HG03354 (cell line): ENCODE measurements around the gene CDK2AP2.
A peak's percentile ranks its signal among the peaks of the same experiment; 100 is the strongest.
"Not testable (repeated sequence)": the region's sequence is repeated elsewhere in the genome, so short reads cannot be mapped to it uniquely, and the experiment has no call there.

Experiments used
- ATAC-seq: cut with Tn5 transposase; IDR thresholded peaks from one replicate; pipeline ENCODE4 v1.9.1; 2021; ENCODE audit warnings: mild to moderate bottlenecking; ENCODE audit not compliant: unreplicated experiment, poor library complexity, severe bottlenecking

CDK2AP2 gene, protein sequence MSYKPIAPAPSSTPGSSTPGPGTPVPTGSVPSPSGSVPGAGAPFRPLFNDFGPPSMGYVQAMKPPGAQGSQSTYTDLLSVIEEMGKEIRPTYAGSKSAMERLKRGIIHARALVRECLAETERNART

GRCh38 chr11:67507864-67508485 is at the start of gene CDK2AP2:
CDK2AP2 (minus strand) TSS chr11:67508162; CDS start chr11:67508082, 80 bp downstream.
- peak; percentile 76 for ATAC-seq

- ATAC-seq: no peak
Observed at GRCh38 chr11:67556244-67556643, 48.3 kb upstream of the CDK2AP2 start.

- not testable (repeated sequence) for ATAC-seq
Observed at GRCh38 chr11:67551697-67552096, 43.7 kb upstream of the CDK2AP2 start.

GRCh38 chr11:67551127-67551526 is 43.2 kb upstream of the CDK2AP2 start:
- ATAC-seq: no peak

GRCh38 chr11:67548555-67549110 is 40.7 kb upstream of the CDK2AP2 start:
- no peak for ATAC-seq

- not testable (repeated sequence) for ATAC-seq
Observed at GRCh38 chr11:67548112-67548511, 40.1 kb upstream of the CDK2AP2 start.

DNA sequence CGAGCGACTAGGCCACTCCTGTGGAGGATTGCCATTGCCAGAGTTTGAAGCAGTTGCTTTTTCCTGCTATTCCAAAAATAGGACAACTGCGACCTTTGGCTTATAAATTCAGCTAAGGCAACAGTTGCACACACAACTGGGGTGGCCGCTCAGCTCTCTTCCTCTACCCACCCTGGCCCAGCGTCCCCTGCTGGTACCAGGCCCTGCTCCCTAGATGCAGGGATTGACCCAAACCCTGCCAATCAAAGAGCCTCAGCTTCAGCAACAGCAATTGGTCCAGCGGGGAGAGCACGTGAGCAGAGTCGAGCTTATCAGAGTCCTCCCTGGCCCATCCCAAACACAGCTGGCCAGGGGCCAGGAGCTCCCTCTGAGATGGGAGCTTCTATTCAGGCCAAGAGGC is 37.3 kb upstream of the CDK2AP2 start:
- ATAC-seq: no peak

DNA sequence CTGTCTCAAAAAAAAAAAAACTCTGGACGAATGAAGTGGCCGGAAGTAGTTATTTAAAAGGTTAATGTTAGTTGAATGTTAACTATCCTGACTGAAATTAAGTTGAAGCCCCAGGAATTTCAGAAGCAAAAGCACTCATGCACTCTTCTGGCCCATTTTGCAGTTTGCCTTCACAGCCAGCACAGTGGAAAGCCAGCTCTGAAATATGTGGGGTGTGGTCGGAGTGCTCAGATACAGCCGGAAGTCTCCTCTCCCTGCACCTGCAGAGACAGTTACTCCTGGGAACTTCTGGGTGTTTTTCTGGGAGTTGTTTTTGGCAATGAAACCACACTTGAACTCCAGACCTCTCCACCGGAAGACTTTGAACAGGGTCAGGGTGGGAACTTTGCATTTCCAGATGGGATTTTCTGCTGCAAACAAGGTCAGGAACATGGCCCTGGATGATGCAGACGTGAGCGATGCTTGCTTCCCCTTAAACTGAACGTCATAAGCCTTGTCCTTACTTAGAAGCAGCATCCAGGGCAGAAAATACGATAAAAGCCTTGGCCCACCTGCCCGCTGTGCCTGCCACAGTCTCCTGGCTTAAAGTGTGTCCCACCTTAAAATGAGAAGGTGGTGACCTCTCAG is 36.8 kb upstream of the CDK2AP2 start:
- no peak for ATAC-seq

DNA sequence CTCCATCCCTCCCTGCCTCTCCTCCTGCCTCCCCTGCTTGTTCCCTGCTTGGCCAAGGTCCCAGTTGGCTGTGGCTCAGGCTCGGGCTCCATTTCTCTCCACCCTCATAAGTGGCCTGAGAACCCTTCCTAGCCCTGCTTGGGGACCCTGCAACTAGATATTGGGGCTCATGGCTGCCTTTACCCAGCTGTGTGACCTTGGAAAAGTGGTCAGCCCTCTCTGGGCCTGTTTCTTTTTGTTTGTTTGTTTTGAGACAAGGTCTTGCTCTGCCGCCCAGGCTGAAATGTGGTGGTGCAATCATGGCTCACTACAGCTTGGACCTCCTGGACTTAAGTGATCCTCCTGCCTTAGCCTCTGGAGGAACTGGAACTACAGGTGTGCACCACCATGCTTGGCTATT is 35.6 kb upstream of the CDK2AP2 start:
- no peak for ATAC-seq

DNA sequence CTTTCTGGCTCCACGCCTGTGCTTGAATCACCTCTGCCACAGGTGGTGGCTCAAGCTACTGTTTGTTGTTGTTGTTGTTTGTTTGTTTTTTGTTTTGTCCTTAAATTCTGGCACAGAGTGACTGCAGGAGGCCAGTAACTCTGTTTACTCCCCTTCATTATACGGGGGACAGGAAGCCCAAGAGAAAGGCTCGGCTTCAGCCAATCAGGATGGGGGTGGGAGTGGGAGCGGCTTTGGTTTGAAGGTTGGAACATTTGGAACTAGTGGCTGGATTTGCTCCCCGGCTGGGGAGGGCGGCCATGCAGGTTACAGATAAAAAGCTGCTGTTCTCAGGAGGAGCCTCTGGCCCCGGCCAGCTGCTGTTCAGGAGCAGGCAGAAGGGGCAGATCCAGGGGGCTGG is 35.0 kb upstream of the CDK2AP2 start:
- ATAC-seq: no peak

GRCh38 chr11:67542169-67542568 is 34.2 kb upstream of the CDK2AP2 start:
- no peak for ATAC-seq

- no peak for ATAC-seq
Observed at GRCh38 chr11:67541198-67541597, 33.2 kb upstream of the CDK2AP2 start.

GRCh38 chr11:67539550-67539949 is 31.6 kb upstream of the CDK2AP2 start:
- no peak for ATAC-seq

GRCh38 chr11:67538823-67539505 is 31.0 kb upstream of the CDK2AP2 start:
- no peak for ATAC-seq

DNA sequence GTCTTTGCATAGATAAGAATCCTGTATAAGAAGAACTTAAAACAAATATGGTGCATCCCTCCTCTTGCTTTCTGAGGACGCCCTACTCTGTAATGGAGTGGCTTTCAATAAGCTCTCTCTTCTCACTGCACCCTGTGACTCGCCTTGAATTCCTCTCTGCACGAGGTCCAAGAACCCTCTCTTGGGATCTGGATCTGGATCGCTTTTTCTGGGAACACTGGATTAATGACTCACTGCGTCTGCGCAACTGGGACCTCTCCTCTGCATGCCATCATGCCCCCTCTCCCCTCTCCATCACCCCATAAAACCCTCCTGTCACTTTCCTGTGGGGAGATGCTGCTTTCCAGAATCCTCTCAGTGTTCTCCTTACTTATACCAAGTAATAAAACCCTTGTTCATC is 30.3 kb upstream of the CDK2AP2 start:
- ATAC-seq: no peak

GRCh38 chr11:67535561-67535960 is 27.6 kb upstream of the CDK2AP2 start:
- no peak for ATAC-seq

- no peak for ATAC-seq
Observed at GRCh38 chr11:67534070-67534679, 26.2 kb upstream of the CDK2AP2 start.

GRCh38 chr11:67532889-67533288 is 24.9 kb upstream of the CDK2AP2 start:
- no peak for ATAC-seq

GRCh38 chr11:67530282-67530592 is 22.3 kb upstream of the CDK2AP2 start:
- ATAC-seq: no peak

GRCh38 chr11:67528376-67528775 is 20.4 kb upstream of the CDK2AP2 start:
- ATAC-seq: no peak
